HG02642 (cell line): ENCODE data around the gene MAP2K4.

Experiments
- ATAC-seq: cut with Tn5 transposase; IDR thresholded peaks from one replicate; pipeline ENCODE4 v1.9.1; 2021; ENCODE audit warnings: mild to moderate bottlenecking; ENCODE audit not compliant: unreplicated experiment, poor library complexity

The MAP2K4 gene

GRCh38 chr17:12085076-12085949 lies 64.6 kb downstream of the MAP2K4 start:
- ATAC-seq = no peak

DNA sequence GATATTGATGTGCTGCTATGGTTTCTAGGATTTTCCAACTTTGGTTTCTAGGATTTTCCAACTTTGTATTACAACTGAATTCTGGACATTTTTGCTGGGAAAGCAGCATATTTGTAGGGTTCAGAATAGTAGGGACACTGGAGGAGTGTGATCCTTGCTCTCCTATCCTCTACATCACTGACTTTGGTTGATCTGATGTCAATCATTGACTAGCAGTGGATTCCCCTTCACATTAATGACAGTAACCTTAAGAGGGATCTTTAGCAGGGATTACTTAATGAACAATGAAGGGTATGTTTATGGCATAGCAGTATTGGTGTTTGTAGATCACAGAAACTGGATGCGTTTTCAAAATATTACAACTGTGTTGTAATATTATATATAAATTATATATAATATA lies 67.4 kb downstream of the MAP2K4 start:
- no peak for ATAC-seq

- no peak for ATAC-seq
Observed at GRCh38 chr17:12089809-12090384, 69.2 kb downstream of the MAP2K4 start.

DNA sequence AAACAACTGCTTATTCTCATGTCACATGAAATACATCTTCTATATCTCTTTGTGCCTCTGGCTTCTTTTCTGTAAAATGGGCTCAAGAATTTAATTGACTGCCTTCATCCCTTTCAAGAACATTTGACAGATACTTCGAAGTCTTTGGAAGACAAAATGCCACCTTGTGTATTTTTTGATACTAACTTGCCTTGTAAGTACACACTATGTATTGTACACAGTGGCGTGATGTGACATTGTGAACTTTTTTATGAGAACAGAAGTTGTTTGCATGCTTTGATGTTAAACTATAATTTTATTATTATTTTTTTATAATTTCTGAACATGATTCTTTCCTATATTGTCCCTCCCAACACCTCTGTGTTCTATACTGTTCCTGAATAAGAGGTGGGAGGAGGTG lies 73.7 kb downstream of the MAP2K4 start:
- ATAC-seq = no peak

- ATAC-seq = no peak
Observed at GRCh38 chr17:12095522-12095921, 74.8 kb downstream of the MAP2K4 start.

DNA sequence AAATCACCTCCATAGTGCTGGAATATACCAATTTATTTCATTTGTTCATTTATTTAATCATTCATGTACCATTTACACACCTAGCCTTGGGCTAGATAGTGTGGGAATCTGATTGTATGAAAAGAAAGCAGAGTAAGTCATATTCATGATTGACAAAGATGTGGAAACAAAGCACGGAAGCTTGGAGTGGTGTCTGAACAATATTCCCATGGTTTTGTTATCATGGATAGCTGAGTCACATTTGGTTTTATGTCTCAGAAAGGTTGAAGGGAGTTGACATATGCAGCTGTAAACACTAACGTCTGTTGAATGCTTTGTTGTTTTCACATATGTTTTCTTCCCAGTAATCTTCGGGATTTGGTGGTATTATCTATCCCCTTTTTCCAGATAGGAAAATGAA lies 76.6 kb downstream of the MAP2K4 start:
- no peak for ATAC-seq

DNA sequence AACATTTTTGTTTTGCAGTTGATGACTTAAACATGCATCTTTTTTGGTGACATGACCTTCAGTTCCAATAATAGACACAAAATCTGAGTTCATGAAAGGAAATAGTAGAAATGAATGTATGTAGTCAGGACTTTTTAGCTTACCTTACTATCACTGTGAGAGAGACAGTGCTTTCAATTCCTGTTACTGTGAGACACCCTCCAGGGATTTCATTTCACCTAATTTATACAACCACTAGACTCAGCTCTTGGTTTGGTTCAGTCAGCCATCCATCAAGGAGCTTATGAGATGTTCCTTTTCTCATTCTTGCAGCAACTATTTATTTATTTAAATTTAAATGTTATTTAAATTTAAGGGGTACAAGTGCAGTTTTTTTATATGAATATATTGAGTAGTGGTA lies 77.9 kb downstream of the MAP2K4 start:
- ATAC-seq = peak; percentile 73

DNA sequence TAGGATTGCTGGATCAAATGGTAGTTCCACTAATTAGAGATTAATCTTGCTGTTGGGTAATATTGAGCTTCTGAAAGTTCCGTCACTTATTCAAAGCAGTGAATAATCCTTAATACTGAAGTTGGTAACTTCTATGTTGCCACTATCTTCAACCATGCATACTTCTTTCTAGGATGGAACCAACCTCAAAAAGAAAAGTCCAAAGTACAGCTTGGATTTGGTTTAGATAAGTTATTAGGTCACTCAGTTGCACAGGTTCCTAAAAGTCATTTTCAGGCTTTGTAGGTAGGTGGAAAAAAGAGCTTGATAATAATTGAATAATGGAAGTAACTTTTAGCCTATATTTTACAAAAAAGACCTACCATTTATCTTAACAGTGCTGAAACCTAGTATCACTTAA lies 78.7 kb downstream of the MAP2K4 start:
- ATAC-seq = no peak

GRCh38 chr17:12104831-12105230 lies 84.2 kb downstream of the MAP2K4 start:
- no peak for ATAC-seq

- no peak for ATAC-seq
Observed at GRCh38 chr17:12107905-12108304, 87.2 kb downstream of the MAP2K4 start.

DNA sequence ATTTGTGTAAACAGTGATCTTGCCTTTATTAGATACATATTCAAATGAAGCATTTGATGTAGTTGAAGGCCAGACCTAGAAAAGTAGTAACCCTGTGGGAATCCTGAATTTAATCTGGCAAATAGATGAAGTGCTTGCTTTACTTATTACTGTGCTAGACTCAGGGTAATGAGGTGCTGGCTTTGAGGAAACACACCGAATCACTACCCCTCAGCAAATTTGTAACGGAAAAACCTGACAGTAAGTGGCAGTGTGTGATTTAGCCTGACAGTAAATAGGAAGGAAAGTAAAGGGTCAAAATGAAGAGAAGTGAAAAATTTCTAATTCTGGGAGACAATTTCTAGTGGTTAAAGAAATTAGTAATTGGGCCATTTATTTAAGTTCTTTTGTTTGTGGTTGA lies 90.2 kb downstream of the MAP2K4 start:
- no peak for ATAC-seq

- no peak for ATAC-seq
Observed at GRCh38 chr17:12113156-12113555, 92.5 kb downstream of the MAP2K4 start.

DNA sequence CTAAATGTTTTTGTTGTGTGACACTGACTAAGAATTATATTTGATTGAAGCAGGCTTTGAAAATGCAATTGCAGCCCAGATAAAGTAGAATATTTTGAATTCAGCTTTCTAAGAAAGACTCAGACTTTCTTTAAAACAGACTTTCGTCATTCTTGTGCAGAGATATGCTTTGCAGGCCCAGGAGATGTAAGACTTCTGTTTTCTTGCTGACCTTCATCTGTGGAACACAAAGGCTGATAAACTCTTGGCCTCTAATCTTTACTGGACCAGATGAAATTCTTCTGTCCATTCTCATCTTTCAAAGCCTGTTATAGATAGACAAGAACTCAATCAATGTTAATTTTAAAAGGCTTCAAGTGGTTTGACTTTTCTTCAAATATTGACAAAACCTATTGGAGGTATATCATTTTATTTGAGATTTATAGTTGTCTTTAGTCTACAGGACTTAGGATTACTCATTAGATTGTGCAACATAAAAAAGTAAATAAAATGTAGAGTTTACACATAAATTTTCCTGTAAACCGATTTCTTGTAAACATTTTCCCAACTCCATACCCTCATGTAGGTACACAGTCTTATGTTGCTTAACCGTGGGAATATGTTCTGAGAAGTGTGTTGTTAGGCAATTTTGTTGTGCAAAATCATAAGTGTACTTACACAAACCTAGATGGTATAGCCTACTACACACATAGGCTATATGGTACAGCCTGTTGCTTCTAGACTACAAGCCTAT lies 94.2 kb downstream of the MAP2K4 start:
- no peak for ATAC-seq

- no peak for ATAC-seq
Observed at GRCh38 chr17:12116143-12116542, 95.5 kb downstream of the MAP2K4 start.

DNA sequence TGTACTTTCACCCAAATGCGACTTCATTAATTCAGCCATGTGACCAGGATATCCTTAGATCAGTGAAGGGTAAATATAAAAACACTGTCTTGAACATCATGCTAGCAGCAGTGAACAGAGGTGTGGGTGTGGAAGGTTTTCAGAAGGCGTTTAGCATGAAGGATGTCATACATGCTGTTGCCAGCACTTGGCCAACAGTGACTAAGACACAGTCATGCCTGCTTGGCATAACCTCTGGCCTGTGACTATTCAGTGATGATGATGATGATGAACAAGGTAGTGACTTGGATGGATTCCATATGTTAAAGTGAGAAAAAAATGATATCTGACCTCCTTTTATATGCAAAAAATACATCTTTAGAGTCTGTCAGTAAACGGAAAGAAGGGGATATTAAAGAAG lies 97.9 kb downstream of the MAP2K4 start:
- ATAC-seq = no peak

DNA sequence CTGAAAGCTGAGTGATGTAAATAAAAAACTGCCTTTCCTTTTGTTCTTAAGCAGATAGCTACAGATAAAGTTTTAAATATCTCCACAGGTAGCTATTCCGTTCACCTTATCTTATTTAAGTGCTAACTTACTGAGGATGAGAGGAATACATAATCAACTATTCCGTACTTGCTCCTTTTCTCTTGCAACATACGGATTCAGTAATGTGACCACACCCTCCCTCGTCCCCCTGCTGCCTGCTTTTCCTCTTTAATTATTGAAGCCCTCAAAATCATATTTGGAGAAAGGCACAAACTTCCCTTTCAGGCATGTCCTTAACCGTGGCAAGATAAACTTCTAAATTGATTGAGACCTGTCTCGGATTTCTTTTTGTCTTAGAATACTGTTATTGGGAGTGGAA lies 101.4 kb downstream of the MAP2K4 start:
- no peak for ATAC-seq

GRCh38 chr17:12127177-12127576 lies 106.5 kb downstream of the MAP2K4 start:
- no peak for ATAC-seq

DNA sequence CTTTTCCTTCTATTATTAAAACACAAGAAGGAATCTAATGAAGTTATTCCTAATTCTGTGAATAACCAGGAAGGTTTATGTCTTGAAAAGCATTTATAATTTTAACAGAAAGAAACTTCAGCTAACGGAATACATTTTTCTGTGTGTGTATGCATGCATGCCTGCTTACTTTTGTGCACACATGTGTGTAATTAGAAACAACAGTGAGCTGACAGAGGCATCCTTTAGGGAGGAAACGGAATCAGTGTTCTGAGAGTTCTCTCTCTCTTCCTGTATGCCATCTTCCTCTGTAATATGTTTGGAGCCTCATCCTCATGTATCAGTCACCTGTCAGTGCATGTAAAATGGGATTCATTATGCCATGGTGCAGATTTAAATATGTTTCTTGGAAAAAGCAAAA lies 107.0 kb downstream of the MAP2K4 start:
- no peak for ATAC-seq

GRCh38 chr17:12128946-12129345 lies 108.3 kb downstream of the MAP2K4 start:
- no peak for ATAC-seq

- ATAC-seq = no peak
Observed at GRCh38 chr17:12133183-12133582, 112.5 kb downstream of the MAP2K4 start.

DNA sequence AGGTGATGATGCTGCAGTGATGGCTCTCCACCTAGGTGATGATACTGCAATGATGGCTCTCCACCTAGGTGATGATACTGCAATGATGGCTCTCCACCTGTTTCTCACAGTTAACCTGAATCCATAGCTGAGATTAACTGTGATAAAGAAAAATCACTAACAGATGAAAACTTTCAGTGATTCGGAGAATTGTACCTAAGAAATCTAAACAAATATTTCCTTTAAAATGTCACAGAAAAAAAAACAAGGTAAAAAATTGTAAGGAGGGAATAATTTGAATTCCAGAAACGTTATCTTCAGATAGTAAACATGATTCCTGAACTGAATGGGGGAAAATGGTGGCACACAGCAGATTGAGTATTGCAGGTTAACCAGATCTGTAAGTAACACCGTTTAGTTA lies 113.4 kb downstream of the MAP2K4 start:
- ATAC-seq = no peak
